Karpas-422 (cell line): Measurements from ENCODE around the gene CABLES2. TPM values are rescaled to one million over a fixed set of nuclear protein-coding genes. Genes with fewer than 3 reads are reported as not detected.

ENCODE experiments used
- DNase-seq: peaks from one replicate; pipeline ENCODE4 v3.0.0-alpha.2; 2015
- H2AFZ ChIP-seq: fragments of 200-600 bp; sonication (generic); 2 replicates; pipeline ENCODE4 v1.6.1; 2014; ENCODE audit warnings: antibody characterized with exemption, low read length, mixed read lengths
- H3K27ac ChIP-seq: fragments of 200-600 bp; sonication (generic); 2 replicates; pipeline ENCODE4 v1.5.1; 2014; ENCODE audit warnings: mild to moderate bottlenecking, low read length, moderate library complexity
- H3K27me3 ChIP-seq: fragments of 200-600 bp; sonication (generic); 2 replicates; pipeline ENCODE4 v1.6.1; 2014; ENCODE audit warnings: low read length, mixed read lengths
- H3K36me3 ChIP-seq: fragments of 200-600 bp; sonication (generic); 2 replicates; pipeline ENCODE4 v1.6.1; 2014; ENCODE audit warnings: low read length, mixed read lengths; ENCODE audit not compliant: insufficient read depth
- H3K4me1 ChIP-seq: fragments of 200-600 bp; sonication (generic); 2 replicates; pipeline ENCODE4 v1.6.1; 2014; ENCODE audit warnings: mild to moderate bottlenecking, low read length, mixed read lengths
- H3K4me2 ChIP-seq: fragments of 200-600 bp; sonication (generic); 2 replicates; pipeline ENCODE4 v1.6.1; 2014; ENCODE audit warnings: low read length, low read depth, mild to moderate bottlenecking; ENCODE audit not compliant: poor library complexity, severe bottlenecking
- H3K4me3 ChIP-seq: fragments of 200-600 bp; sonication (generic); 2 replicates; pipeline ENCODE4 v1.5.1; 2014; ENCODE audit warnings: mild to moderate bottlenecking, antibody characterized with exemption, low read length, mixed read lengths
- H3K79me2 ChIP-seq: fragments of 200-600 bp; sonication (generic); 2 replicates; pipeline ENCODE4 v1.6.1; 2014; ENCODE audit warnings: mild to moderate bottlenecking, low read length, mixed read lengths
- H3K9ac ChIP-seq: fragments of 200-600 bp; sonication (generic); 2 replicates; pipeline ENCODE4 v1.6.0; 2014; ENCODE audit warnings: low read length
- H3K9me2 ChIP-seq: fragments of 200-600 bp; sonication (generic), shearing (Covaris generic); replicated peaks from 2 replicates; pipeline ENCODE4 v1.6.0; 2014; ENCODE audit warnings: mild to moderate bottlenecking, low read length, moderate library complexity; ENCODE audit not compliant: insufficient read depth
- H3K9me3 ChIP-seq: fragments of 300-700, 200-600 bp; sonication (generic); 2 replicates; pipeline ENCODE4 v1.6.1; 2014; ENCODE audit warnings: low read length, mixed read lengths
- H4K20me1 ChIP-seq: fragments of 200-600 bp; sonication (generic); 2 replicates; pipeline ENCODE4 v1.6.1; 2014; ENCODE audit warnings: mild to moderate bottlenecking, antibody characterized with exemption, low read length, low read depth; ENCODE audit not compliant: insufficient read depth
- total RNA-seq: library from RNA; depleted of rRNA; stranded (reverse); fragments of >200 nt; shearing (Covaris generic); gene quantifications from 2 replicates; pipeline ENCODE4 v1.2.3, GENCODE V29; 2014; ENCODE audit warnings: low replicate concordance

CABLES2 gene
- total RNA-seq, 1 experiment from 2014 or later: 7.6 TPM

DNA sequence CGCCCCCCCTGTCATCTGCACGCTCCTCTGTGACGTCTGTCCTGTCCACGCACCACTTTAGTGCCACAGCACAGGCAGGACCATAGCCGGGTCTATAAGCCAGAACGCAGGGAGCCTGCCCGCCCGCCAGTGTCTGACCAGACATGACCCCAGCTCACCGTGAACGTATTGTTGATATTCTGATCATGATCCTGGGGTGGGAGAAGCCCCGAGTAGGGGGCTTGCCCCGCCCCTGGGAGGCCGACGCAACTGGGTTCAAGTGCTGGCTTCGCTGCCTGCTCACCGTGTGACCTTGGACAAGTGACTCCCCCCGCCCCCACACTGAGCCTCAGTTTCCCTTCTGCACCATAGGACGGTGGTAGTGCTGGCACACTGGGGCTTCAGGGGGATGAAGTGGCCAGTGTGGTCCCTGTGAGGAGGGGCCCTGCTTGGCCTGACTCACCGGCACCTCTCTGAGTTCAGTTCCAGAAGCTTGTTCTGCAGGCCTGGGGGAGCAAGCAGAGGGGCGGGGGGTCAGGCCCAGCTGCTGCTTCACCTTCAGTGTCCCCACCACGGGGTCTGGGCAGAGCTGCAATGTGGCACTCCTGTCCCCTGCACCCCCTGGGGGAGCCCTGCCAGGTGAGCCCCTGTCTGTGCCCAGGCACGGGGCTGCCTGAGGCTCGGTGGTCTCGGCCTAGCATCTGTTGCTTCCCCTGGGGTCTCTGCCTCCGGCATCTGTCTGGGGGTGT is 11.1 kb upstream of the CABLES2 start:
- H3K9ac ChIP-seq: no peak overlapping the region
- H4K20me1 ChIP-seq: no peaks in the 10 kb centered on the region
- H3K36me3 ChIP-seq: no peaks in the 10 kb centered on the region
- no peaks in the 10 kb centered on the region for H3K9me3 ChIP-seq
- H2AFZ ChIP-seq: no peak overlapping the region
- DNase-seq: no peak
- H3K27ac ChIP-seq: no peak overlapping the region
- H3K9me2 ChIP-seq: no peaks in the 10 kb centered on the region
- H3K4me1 ChIP-seq: no peaks in the 10 kb centered on the region
- H3K4me2 ChIP-seq: no peak overlapping the region
- no peaks in the 10 kb centered on the region for H3K79me2 ChIP-seq
- H3K27me3 ChIP-seq: no peaks in the 10 kb centered on the region
- H3K4me3 ChIP-seq: no peak overlapping the region

GRCh38 chr20:62416651-62417637 is 9.9 kb upstream of the CABLES2 start:
- Histone ChIP-seq H3K4me3 (no peak overlapping the region), H3K27me3 (no peaks in the 10 kb centered on the region), H3K79me2 (no peaks in the 10 kb centered on the region), H4K20me1 (no peaks in the 10 kb centered on the region), H3K9me3 (no peaks in the 10 kb centered on the region), H2AFZ (no peak overlapping the region), H3K27ac (no peak overlapping the region), H3K9me2 (no peaks in the 10 kb centered on the region), H3K4me2 (no peak overlapping the region), H3K9ac (no peak overlapping the region), H3K4me1 (no peaks in the 10 kb centered on the region), H3K36me3 (no peaks in the 10 kb centered on the region)
- DNase-seq: no peak

GRCh38 chr20:62415354-62416111 is 8.4 kb upstream of the CABLES2 start:
- Histone ChIP-seq H3K9me3 (no peaks in the 10 kb centered on the region), H3K27ac (no peak overlapping the region), H3K79me2 (no peaks in the 10 kb centered on the region)

GRCh38 chr20:62413896-62414481 is 6.9 kb upstream of the CABLES2 start:
- H3K4me3 ChIP-seq: no peak overlapping the region
- DNase-seq: no peak
- H3K27ac ChIP-seq: no peak overlapping the region
- H3K9me3 ChIP-seq: no peaks in the 10 kb centered on the region
- no peak overlapping the region for H3K4me2 ChIP-seq
- H2AFZ ChIP-seq: no peak overlapping the region
- H3K36me3 ChIP-seq: no peaks in the 10 kb centered on the region
- H3K79me2 ChIP-seq: no peaks in the 10 kb centered on the region
- H4K20me1 ChIP-seq: 0 out of 2 replicates have a peak, but pooled peaks cover 3% of the 10 kb centered on the region
- no peaks in the 10 kb centered on the region for H3K9me2 ChIP-seq
- H3K27me3 ChIP-seq: no peaks in the 10 kb centered on the region
- peaks cover 9% of the 10 kb centered on the region; the same call in 1 of the 2 replicates for H3K4me1 ChIP-seq
- H3K9ac ChIP-seq: no peak overlapping the region

More at GRCh38 chr20:62415354-62416111, 8.4 kb upstream of the CABLES2 start:
- H4K20me1 ChIP-seq: 0 out of 2 replicates have a peak, but pooled peaks cover under 1% of the 10 kb centered on the region
- no peak overlapping the region for H3K4me2 ChIP-seq
- H3K9me2 ChIP-seq: no peaks in the 10 kb centered on the region
- H3K4me3 ChIP-seq: no peak overlapping the region
- no peaks in the 10 kb centered on the region for H3K27me3 ChIP-seq
- H3K4me1 ChIP-seq: no peaks in the 10 kb centered on the region; the same call in 1 of the 2 replicates
- no peak overlapping the region for H3K9ac ChIP-seq
- H2AFZ ChIP-seq: no peak overlapping the region
- no peak for DNase-seq
- no peaks in the 10 kb centered on the region for H3K36me3 ChIP-seq

DNA sequence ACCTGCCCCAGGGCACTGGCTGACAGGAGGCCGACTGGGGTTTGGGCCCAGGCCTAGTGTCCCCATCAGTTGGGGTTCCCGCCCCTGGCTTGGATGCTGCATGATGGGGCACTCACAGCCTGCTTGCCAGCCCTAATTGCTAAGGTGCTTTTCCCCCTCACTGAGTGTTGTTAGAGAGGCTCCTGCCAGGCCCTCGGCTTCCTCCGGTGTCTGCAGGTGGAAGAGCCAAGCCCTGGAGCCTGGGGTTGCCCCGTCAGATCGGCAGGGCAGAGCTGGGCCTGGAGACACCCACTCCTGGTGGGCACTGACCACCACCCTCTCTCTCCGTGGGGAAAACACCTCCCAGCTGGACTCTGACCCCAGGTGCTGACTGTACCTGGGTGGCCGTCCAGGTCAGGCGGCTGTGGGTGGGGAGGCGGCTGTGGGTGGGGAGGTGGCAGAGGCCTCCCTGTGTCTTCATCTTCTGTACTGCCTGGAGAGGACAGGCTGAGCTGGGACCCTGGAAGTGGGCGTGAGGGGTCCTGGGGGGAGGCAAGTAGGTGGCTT is 6.0 kb upstream of the CABLES2 start:
- H3K4me3 ChIP-seq: no peak overlapping the region
- no peaks in the 10 kb centered on the region for H3K9me3 ChIP-seq
- no peaks in the 10 kb centered on the region for H3K36me3 ChIP-seq
- no peak overlapping the region for H2AFZ ChIP-seq
- no peak overlapping the region for H3K4me2 ChIP-seq
- H3K4me1 ChIP-seq: peaks cover 9% of the 10 kb centered on the region; the same call in 1 of the 2 replicates
- no peak overlapping the region for H3K27ac ChIP-seq
- 0 out of 2 replicates have a peak, but pooled peaks cover 3% of the 10 kb centered on the region for H4K20me1 ChIP-seq
- no peaks in the 10 kb centered on the region for H3K27me3 ChIP-seq
- H3K79me2 ChIP-seq: no peaks in the 10 kb centered on the region
- no peak overlapping the region for H3K9ac ChIP-seq
- DNase-seq: no peak
- H3K9me2 ChIP-seq: no peaks in the 10 kb centered on the region

DNA sequence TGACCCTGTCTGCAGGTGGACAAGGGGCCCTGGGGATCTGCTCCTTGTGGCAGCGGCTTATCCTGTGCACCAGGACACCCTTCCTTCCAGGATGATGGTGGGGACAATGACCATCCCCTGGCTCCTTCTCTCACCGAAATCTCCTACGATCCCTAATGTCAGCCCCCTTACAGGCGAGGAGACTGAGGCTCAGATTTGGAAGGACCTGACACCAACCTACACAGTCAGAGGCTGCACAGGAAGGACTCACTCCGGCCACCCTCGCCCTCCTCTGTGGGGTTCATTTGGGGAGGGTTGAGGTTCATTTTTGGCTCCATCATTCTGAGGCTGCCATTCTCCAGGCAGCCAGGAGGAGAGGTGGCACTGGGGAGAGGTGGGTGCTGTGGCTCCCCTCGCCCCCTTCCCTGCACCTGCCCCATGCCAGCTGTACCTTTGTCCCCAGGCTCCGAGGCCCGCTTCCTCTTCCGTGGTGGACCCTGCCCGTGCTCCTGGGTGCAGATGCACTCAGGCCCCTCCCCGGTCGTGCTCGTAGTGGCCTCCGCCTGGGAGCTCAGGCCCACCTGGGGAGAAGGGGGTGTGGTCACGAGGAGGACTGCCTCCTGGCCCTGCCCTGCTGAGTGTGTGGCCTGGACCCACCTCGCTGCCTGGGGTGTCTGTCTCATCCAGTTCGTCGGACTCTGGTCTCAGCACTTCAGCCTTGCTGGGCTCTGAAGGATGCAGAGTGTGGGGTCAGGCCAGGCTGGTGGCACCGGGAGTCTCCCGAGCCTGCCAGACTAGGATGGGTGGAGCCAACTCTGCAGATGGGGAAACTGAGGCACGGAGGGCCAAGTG is 5.3 kb upstream of the CABLES2 start:
- H2AFZ ChIP-seq: no peak overlapping the region
- H3K4me1 ChIP-seq: peaks cover 16% of the 10 kb centered on the region
- H3K9me3 ChIP-seq: no peaks in the 10 kb centered on the region
- DNase-seq: no peak
- no peaks in the 10 kb centered on the region for H3K27me3 ChIP-seq
- 0 out of 2 replicates have a peak, but pooled peaks cover 3% of the 10 kb centered on the region for H4K20me1 ChIP-seq
- H3K36me3 ChIP-seq: no peaks in the 10 kb centered on the region
- no peaks in the 10 kb centered on the region for H3K9me2 ChIP-seq
- H3K79me2 ChIP-seq: no peaks in the 10 kb centered on the region
- no peak overlapping the region for H3K4me2 ChIP-seq
- no peak overlapping the region for H3K9ac ChIP-seq
- no peak overlapping the region for H3K27ac ChIP-seq
- no peak overlapping the region for H3K4me3 ChIP-seq
